SK-N-SH (cell line): ENCODE results near the gene QRICH2.

Experiments used
- EZH2phosphoT487 ChIP-seq: fragments of 200-600 bp; sonication (generic); IDR thresholded peaks from 2 replicates; pipeline ENCODE4 v1.6.1; 2017; ENCODE audit warnings: low read depth, mixed run types, mild to moderate bottlenecking, antibody characterized with exemption, moderate library complexity, borderline replicate concordance
- POLR2AphosphoS5 ChIP-seq: IDR thresholded peaks from 2 replicates; pipeline ENCODE4 v1.6.1; 2012; ENCODE audit warnings: low read depth, low read length
- RAD21 ChIP-seq: IDR thresholded peaks from 2 replicates; pipeline ENCODE4 v1.6.1; 2012; ENCODE audit warnings: mild to moderate bottlenecking, low read length
- RFX5 ChIP-seq: IDR thresholded peaks from 2 replicates; pipeline ENCODE4 v1.6.1; 2012; ENCODE audit warnings: mild to moderate bottlenecking, improper control_type of control experiment, low read length

- TF ChIP-seq EZH2phosphoT487 (no peak), RAD21 (no peak), RFX5 (no peak), POLR2AphosphoS5 (no peak)
Observed at GRCh38 chr17:76236603-76237002, 71.5 kb downstream of the QRICH2 start.
